DMS 273 (cell line): Measurements from ENCODE around the gene PSMB5.
A peak's percentile ranks its signal among the peaks of the same experiment; 100 is the strongest.
"Not testable (repeated sequence)": the region's sequence is repeated elsewhere in the genome, so short reads cannot be mapped to it uniquely, and the experiment has no call there.

Experiments
- DNase-seq: peaks from one replicate; lab custom pipeline; 2025; ENCODE audit not compliant: unreplicated experiment; lab: John Stamatoyannopoulos, UW

PSMB5 gene

GRCh38 chr14:23020143-23021128, 14.3 kb downstream of the PSMB5 start:
- no peak for DNase-seq

GRCh38 chr14:23018107-23018506, 16.6 kb downstream of the PSMB5 start:
- no peak for DNase-seq

GRCh38 chr14:23017091-23017490, 17.6 kb downstream of the PSMB5 start:
- no peak for DNase-seq

DNA sequence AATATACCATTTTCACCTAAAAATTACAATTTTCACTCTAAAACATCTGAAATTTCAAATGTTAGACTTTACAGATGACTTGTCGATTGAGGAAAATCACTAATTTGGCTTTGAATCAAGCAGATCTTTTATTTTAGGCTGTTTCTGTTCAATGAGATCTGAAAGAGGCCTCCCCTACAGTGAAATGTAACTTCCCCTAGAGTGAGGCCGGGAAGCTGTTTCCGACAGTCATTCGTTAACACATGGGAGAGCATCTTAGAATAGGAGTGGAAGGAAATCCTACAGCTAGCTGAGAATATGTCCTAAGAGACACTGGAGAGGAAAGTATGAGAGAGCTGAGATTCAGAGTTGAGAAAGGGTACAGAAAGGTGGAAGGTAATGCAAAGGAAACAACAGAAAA, 19.1 kb downstream of the PSMB5 start:
- no peak for DNase-seq

DNA sequence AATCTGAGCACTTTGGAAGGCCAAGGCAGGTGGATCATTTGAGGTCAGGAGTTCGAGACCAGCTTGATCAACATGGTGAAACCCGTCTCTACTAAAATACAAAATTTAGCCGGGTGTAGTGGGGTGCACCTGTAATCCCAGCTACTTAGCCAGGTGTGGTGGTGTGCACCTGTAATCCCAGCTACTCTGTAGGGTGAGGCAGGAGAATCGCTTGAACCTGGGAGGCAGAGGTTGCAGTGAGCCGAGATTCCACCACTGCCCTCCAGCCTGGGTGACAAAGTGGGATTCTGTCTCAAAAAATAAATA, 21.0 kb downstream of the PSMB5 start:
- DNase-seq, result not testable (repeated sequence)

- DNase-seq, result peak; percentile 86
Observed at GRCh38 chr14:23013054-23013748, 21.5 kb downstream of the PSMB5 start.

GRCh38 chr14:23009939-23010726, 24.6 kb downstream of the PSMB5 start, which contains the start of gene C14orf93:
Gene C14orf93, minus strand, starts transcription at chr14:23010143. Its CDS starts 11,120 bp downstream, at chr14:22999023.
- peak; percentile 89 for DNase-seq

DNA sequence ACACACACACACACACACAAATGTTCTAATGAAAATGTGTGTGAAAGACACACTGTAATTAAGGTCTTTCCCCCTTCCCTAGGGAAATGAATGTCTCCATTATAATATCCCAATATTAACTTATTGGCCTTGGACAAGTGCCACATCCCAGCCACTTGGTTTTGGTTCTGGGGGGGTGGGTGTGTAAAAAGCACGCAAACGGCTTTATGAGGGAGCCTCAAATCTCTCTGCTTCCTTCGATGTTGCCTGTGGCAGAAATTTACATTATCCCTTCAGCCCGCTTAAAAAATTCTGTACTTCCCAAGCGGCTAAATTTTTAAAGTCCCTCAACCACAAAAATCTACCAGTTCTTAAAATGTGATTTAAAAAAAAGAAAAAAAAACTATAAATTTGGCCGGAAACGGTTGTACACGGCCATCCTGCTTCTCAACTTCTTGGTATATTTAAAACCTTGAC, 25.2 kb downstream of the PSMB5 start:
- peak; percentile 55 for DNase-seq

GRCh38 chr14:23008831-23009230, 25.9 kb downstream of the PSMB5 start:
- DNase-seq, result peak; percentile 50

DNA sequence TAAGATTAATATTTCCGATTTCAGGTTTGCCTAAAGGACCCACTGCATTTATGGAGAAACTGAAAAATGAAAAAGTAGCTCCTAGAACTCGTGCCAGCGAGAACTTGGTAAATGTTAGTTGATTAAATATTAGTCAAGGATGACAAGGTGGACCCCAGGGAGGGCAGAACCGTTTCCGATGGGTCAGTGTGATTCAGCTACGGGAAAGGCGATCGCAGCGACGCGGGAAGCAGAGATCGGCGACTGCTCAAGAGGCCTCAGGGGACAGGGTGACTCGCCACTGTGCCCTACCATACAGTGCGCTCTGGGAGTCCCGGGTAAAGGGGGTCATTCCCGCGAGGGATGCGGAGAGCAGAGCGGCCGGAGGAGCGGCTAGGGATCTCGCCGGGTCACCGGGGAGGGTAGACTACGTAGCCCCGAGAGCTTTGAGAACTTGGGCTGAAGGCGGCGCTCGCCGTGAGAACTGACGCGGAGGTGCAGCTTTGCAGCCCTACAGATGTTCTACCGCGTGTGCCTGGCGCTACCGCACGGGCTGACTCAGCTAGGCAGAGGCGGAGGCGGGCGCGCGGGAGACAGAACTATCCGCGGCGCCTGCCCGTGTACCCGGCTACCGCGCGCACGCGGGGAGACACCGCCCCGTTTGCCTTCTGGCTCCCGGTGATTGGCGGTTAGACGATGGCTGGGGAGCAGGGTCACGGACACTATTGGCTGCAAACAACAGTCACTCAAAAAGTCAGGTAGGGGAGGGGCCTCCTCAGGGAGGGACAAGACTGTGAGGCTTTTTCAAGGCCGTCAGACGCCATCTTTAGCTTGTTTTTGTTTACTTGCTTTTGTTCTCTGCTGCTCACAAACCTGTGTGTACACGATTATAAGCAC, 27.9 kb downstream of the PSMB5 start:
- DNase-seq, result peak; percentile 99

- no peak for DNase-seq
Observed at GRCh38 chr14:23006188-23006534, 28.5 kb downstream of the PSMB5 start.

GRCh38 chr14:23005451-23006187, 29.1 kb downstream of the PSMB5 start:
- no peak for DNase-seq

GRCh38 chr14:23004274-23004673, 30.4 kb downstream of the PSMB5 start:
- DNase-seq, result not testable (repeated sequence)

DNA sequence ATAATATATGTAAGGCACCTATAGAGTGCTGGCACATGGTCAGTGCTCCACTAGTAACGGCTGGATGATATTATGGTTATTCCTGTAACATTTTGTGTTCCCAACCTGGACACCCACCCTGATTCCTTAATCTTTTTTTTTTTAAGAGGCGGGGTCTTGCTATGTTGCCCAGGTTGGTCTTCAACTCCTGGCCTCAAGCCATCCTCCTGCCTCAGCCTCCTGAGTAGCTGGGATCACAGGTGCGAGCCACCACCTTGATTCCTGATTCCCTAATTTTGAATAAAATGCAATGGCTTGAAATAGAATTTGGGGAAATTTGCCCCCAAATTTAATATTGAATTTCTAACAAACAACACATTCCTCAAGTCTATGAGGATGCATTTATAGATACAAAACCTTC, 32.1 kb downstream of the PSMB5 start:
- no peak for DNase-seq

- no peak for DNase-seq
Observed at GRCh38 chr14:23000860-23001259, 33.8 kb downstream of the PSMB5 start.

DNA sequence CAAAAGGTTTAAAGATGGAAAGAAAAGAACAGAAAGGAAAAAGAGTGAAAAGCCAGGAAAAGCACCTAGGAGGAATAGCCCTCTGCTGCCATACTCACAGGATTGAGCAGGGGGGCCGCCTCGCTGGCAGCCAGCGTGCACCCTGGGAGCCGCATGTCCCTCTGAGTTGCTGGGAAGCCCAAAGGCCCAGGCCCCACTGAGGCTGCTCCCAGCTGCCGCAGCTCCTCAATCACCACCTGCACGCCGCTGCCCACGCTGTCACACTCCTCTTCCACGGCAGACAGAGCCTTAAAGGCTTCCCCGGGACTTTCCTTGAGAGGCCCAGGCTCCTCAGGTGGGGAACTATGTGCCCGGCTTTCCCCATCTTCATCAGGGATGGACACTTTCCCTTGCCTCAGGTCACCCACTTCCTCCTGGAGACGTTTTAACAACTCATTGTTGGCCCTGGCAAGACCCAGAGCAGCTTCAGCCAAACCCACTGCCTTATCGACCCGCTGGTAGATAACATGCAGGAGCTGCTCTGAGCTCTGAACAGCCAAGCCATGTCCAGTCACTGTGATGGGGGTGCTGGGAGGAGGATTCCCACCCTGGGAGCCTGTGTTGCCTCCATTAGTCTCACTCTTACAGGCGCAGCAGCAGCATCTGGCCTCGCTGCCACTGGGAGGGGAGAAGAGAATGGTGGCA, 36.2 kb downstream of the PSMB5 start:
- DNase-seq, result peak; percentile 59

GRCh38 chr14:22997676-22998323, 36.9 kb downstream of the PSMB5 start:
- peak; percentile 87 for DNase-seq

- peak; percentile 96 for DNase-seq
Observed at GRCh38 chr14:22996768-22997654, 37.7 kb downstream of the PSMB5 start.
